Bone marrow (tissue), 2 donors: ENCODE results near the gene NUDT15.
"Not testable (repeated sequence)": the region's sequence is repeated elsewhere in the genome, so short reads cannot be mapped to it uniquely, and the experiment has no call there.

Experiments
- DNase-seq, 2 donors: peaks; one replicate each; lab custom pipeline; 2025; lab: John Stamatoyannopoulos, UW

The NUDT15 gene

DNA sequence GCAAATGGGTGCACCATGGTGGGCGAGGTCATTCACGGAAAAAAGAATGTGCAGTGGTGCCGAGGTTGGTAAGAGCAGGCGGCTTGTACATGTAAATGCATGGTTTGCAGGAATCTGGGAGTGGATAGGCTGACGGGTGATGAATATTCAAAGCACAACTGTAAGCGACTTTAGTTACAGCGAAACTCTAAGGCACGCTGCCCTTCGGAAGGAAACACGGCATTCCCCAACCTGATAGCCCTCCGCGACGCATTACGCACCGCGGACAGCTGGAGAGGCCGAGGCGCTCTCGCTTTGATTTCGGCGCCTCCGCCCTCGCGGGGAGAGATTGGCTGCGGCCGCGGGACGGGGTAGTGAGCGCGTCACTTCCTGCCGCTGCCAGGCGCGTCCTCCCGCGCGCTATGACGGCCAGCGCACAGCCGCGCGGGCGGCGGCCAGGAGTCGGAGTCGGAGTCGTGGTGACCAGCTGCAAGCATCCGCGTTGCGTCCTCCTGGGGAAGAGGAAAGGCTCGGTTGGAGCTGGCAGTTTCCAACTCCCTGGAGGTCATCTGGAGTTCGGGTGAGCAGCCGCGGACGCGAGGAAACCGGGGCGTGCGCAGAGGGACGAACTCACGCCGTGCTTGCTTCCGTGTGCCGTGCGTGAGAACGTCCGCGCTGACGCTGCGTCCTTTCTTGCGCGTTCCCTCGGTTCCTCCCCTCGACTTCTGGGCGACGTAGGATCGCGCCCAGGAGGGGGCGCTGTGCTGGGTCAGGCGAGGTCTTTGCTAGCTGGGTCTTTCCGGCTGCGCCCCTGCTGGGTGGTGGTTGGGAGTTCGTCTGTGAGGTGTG is at the start of gene NUDT15:
Gene NUDT15 (plus strand): TSS at position 381 of the 828 bp plus-strand sequence. CDS start 21 bp downstream, at position 402.
- peak; percentile 86 to 95 for DNase-seq

DNA sequence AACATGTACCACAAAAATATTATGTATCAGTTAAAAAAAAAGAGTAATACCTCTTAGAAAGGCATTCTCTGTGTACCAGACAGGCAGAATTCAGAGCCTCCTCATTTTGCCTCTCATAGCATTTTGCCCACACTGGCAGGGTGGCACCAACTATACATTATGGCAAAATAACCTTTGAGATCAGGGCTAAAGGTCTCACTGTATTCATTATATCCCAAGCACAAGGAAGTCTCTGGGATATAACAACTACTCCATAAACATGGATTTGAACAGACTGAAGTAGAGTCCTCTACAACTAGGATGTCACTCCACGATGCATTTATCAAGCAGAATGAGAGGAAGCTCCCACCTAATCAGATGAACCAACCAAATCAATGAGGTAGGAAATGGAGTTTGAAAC is 47.1 kb upstream of the NUDT15 start:
- no peak for DNase-seq

DNA sequence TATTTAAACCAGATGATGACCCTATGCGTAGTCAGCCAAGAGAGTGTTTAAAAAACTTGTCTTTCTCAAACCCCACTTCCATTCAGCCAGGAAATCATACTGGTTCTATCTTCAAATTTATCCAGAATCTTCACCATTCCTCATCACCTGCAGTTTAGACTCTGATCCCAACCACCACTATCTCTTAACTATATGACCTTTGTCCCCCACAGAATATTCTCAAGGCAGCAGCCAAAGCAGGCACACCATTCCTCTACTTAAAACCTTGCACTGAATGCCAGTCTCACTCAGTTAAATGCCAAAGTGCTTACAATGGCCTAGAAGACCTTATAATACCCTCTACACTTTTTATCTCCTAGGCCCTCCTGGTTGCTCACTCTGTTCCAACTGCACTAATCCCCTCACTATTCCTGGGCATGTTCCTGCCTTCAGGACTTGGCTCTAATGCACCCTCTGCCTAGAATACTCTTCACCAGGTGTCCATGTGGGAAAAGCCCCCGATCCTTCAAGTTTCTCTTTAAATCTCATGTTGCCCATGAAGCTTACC is 46.5 kb upstream of the NUDT15 start:
- DNase-seq: no peak

DNA sequence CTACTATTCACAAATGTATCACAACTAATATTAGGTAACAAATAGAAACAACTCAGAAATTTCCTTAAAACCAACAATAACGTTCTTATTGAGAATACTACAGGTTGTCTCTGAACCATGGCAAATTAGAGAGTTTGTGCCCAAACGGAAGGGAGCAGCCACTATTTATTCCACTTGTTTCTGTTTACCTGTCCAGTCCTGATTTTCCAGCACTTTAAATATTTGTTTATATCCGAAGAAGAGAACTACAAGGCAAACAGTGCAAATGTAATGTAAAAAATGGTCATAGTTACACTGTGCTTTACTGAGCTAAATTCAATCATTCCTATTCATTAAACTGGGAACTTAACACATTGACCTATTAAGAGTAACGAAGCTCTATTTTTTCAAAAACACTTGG is 45.7 kb upstream of the NUDT15 start:
- DNase-seq: no peak

DNA sequence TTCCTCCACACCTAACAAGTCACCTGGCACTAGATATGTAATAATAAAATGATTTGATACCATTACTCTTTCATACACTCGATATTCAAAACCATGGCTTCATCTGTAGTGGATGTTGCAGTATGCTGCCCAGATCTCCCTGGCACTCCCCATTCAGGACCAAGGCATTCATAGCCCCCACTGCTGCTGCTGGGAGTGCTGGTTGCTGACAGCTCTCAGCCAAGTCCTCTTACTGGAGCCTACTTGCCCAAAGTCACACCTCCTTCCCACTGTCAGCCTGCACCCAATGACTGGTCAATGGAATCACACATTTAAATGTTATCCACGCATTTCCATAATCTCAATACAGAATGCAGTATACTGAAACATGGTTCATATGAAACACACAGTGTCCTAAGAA is 40.1 kb upstream of the NUDT15 start:
- DNase-seq: no peak

DNA sequence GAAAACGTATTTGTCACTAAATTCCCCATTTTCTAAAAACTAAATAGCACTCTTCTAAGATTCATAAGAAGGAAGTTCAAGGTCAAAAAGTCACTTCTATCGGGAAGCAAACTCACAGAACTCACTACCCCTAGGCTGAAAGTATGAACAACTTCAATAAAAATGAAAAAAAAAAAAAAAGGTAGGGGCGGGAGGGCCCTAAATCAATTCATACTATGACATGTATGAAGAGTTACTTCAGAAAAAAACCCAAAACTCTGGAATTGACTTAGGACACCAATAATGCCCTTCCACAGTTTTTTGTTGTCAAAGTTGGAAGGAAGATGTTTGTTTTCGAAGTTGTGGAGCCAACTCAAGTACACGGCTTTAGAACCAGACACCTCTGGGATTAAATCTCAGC is 37.6 kb upstream of the NUDT15 start:
- no peak for DNase-seq

DNA sequence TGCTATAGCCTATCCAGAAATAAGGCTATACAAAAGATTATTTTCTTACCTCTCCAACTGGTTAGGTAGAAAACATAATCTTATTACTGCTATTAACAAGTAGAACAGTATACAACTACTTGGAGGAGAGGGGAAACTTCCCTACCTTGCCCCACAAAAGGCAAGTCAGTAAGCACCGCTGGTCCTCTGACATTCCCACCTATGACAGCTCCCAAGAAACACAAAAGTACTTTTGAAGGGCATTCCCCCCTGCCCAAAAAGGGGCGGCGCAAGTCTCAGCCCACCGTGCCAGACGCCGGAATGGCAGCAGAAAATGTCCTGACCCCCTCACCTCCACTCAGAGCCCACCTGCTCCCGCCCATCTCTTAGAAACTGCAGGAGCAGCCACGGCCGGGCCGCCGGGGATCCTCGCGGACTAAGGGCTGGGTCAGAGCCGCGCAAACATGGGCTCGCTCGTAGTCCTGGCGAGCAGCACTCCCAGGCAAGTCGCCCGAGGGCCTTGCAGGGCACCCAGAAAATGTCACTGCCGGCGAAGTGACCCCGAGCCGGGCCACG is 36.9 kb upstream of the NUDT15 start:
- DNase-seq: no peak

DNA sequence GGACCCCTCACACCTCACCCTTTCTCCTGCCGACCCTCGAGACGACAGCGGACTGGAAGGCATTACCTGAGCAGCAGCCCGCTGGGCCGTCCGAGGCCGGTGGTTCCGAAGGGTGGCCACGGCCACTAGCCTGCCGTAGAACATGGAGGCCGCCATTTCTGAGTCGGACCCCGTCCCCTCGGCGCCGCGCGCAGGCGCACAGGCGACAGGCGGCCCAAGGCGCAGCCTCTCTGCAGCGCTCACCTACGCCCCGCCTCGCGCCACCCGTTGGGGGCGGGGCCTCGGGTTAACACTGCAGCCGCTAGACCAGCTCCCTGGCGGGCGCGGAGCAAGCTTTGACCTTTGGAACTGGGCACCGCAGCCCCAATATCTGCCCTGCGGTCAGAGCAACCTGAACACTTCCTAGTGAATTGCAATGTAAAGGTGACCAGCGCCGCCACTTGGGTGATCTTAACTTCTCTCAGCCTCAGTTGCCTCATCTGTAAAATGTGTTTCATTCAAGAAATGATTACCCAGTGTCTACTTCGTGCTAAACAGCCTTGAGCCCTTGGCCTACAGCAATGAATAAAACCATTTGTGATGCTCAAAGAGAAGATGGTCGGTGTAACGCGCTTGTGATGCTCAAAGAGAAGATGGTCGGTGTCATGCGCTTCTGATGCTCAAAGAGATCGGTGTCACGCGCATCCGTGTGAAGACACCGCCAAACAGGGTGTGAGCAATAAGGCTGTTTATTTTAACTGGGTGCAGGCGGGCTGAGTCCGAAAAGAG is 36.2 kb upstream of the NUDT15 start, which contains the start of gene SUCLA2:
Gene SUCLA2 (minus strand): TSS at position 160 of the 768 bp plus-strand sequence. CDS start 4 bp downstream, at position 156.
- DNase-seq: peak; percentile 65 to 81

DNA sequence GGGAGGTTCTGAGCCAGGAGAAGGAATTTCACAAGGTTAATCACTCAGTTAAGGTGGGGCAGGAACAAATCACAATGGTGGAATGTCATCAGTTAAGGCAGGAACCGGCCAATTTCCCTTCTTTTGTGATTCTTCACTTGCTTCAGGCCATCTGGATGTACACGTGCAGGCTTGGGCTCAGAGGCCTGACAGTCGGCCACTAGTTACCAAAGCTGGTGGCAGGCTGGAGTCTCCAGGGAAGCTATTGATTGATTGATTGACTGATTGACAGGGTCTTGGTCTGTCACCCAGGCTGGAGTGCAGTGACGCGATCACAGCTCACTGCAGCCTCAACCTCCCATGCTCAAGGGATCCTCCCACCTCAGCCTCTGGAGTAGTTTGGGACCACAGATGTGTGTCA is 35.5 kb upstream of the NUDT15 start:
- DNase-seq: not testable (repeated sequence)

DNA sequence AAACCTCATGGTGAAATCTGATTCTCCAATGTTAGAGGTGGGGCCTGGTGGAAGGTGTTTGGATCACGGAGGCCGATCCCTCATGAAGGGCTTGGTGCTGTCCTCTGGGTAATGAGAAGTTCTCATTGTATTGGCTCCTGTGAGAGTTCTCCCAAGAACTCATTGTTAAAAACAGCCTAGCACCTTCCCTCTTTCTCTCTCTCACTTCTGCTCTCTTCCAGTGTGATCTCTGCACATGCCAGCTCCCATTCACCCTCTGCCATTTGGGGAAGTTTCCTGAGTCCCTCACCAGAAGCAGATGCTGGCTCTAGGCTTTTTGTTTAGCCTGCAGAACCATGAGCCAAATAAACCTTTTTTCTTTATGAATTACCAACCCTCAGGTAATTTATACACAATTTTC is 33.3 kb upstream of the NUDT15 start:
- no peak for DNase-seq

DNA sequence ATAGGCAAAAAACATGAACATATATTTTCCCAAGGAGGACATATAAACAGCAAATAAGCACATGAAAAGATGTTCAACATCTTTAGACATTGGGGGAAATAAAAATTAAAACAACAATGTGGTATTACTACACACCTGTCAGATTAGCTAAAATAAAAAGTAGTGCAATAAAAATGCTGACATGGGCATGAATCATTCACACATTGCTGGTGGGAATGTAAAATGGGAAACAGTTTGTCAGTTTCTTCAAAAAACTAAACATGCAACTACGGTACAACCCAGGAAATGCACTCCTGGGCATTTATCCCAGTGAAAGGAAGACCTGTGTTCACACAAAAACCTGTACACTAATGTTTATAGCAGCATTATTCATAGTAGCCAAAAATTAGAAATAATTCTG is 31.1 kb upstream of the NUDT15 start:
- no peak for DNase-seq

DNA sequence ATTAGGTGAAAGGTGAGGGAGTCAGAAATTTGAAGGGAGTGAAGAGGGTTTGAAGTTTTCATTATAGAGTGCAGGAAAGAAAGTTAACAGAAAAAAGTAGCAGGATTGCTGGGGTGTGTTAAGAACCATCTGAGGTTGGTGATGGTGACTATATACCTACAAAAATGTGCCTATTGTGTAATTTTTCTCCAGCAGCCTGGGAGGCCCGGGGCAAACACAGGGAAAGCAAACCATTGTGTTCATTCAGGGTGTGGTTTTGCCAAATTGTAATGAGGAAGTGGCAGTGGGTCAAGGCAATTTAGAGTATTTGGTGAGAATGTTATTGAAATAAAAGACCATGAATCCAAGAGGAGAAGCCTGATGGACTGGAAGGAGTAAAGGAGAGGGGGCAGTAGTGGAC is 28.2 kb upstream of the NUDT15 start:
- no peak for DNase-seq

DNA sequence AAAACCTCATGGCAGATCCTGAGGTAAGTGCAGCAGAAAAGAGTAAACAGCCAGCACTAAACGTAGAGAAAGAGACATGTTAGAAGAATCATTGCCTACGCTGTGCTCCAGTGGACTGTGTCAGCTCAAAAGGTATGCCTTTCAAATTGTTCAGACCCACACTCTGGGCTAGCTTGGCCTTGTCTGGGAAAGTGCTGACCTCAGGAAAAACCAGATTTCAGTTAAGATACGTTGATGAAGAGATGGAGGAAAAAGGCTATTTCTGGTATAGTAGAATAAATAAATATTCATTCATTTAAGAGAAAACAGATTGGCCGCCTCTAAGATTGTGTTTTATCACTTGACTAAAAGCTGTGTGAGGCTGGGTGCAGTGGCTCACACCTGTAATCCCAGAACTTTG is 26.8 kb upstream of the NUDT15 start:
- DNase-seq: no peak

DNA sequence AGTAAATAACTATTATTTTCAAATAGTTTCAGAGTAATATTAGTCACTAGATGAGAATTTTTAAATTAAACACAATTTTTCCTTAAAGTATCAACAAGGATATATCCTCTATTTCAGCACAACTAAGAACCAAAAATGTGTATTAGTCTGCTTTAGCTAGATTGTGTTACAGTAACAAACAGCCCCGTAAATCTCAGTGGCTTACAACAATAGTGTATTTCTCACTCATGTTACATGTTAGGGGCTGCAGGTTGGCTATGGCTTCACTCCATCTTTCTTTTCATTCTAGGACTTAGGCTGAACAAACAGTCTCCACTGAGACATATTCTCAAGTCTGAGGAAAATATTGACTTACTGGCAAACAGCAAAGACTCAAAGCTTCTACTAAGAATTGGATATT is 24.9 kb upstream of the NUDT15 start:
- DNase-seq: no peak

DNA sequence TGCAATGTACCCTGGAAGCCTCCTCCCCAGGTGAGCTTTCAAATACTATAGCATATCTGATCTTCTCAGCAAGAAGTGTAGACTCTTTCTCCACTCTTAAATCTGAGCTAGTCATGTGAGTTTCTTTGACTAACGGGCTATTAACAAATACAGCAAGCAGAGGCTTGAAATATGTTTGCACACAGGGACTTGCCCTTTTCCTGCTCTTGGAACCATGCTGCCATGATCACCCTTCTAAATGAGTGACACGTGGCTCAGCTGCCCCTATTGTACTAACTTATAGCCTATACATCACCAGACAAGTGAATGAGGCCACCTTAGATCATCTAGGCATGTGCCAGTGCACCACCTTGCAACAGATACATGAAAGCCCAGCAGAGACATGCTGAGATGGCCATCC is 23.2 kb upstream of the NUDT15 start:
- DNase-seq: no peak

DNA sequence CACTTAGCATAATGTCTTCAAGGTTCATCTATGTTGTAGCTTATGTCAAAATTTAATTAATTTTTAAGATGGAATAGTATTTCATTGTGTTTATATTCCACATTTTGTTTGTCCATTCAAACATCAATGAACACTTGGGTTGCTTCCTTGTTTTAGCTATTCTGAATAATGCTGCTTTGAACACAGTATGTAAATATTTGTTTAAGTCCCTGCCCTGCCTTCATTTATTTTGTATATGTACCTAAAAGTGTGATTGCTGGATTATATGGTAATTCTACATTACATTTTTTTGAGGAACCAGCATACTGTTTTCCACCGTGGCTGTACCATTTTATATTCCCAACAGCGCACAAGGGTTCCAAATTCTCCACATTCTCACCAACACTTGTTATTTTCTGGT is 18.9 kb upstream of the NUDT15 start:
- no peak for DNase-seq

DNA sequence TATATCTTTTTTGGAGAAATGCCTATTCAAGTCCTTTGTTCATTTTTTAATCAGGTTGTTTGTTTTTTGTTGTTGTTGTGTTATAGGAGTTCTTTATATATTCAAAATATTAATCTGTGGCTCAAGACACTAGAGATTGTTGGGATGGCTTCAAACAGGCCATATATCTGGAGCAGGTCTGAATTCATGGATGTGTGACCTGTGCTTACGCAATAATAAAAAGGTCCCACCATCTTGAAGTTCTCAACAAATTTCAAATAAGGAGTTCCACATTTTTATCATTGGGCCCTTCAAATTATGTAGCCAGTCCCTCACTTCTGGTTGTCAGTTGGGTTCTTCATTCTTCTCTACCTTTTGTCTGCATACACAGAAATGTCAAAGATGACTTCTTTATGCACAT is 17.7 kb upstream of the NUDT15 start:
- no peak for DNase-seq

DNA sequence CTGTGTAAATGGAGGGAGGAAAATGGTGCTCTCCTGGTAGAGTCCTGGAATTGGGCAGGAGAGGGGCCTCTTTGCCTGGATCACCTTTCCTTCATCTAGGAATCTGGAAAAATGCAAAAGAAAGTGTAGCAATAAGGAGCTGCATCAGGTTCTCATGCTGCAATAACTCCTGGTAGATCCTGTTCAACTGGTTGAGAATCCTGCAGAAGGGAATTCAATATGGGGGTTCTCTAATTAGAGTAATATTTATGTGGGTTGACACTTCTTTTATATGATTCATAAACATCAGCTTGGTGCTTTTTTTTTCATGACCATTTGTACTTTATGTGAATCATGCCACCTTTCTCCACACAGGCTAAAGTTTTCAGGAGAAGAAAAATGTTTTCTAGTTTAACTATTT is 9.5 kb upstream of the NUDT15 start:
- DNase-seq: no peak

DNA sequence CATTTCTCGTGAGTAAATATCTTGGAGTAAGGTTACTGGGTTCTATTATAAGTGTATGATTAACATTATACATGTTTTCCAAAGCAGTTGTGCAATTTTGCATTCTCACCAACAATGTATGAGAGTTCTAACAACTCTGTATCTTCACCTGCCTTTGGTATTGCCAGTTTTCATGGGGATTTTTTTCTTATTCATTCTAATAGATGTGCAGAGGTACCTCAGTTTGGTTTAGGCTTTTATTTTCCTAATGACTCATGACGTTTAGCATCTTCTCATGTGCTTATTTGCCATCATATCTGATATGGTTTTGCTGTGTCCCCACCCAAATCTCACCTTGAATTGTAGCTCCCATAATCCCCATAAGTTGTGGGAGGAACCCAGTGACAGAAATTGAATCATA is 7.7 kb upstream of the NUDT15 start:
- DNase-seq: no peak

DNA sequence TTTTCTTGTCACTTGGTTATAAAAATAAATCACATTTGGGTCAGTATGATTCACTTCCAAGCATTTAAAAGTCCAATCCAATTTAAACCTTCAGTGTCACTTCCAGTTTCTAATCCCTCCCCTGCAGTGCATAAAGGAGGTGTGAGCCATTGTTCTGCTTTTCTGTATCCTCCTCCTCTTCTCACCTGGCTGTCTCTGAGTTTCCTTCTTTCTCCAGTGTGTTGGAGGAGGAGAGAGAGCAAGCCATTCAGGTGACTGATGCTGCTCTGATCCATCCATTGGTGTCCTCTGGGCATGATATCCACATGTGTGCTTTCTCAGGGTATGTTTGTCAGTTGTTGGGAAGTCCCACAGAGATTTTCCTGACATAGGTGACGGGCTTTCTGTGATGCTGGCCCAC is 1.2 kb downstream of the NUDT15 start:
- no peak for DNase-seq

DNA sequence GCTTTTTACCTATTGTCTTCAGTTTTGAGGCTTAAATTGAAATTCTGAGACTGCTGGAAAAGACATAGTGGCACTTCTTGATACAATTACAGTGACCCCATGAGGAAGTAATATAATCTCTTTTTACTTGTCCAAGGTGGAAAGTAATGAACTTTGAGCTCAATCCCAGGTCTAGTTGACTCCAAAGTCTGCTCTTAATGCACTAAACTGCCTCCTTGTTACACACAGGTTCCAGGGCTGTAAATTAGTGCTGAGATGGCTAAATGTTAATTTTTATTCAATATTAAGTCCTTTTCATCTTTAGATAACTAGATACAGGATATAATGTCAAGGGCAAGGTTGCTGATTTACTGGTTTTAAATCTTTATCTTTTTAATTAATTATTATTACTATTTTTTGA is 2.5 kb downstream of the NUDT15 start:
- DNase-seq: no peak

DNA sequence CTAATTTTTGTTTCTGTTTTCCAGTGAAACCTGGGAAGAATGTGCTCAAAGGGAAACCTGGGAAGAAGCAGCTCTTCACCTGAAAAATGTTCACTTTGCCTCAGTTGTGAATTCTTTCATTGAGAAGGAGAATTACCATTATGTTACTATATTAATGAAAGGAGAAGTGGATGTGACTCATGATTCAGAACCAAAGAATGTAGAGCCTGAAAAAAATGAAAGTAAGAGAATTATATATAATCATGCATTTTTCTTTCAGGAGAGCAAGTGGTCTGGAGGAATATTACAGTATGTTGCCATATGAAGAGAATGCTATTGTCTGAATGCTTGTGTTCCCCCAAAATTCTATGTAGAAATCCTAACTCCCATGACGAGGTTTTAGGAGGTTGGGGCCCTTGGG is 3.4 kb downstream of the NUDT15 start:
- no peak for DNase-seq

DNA sequence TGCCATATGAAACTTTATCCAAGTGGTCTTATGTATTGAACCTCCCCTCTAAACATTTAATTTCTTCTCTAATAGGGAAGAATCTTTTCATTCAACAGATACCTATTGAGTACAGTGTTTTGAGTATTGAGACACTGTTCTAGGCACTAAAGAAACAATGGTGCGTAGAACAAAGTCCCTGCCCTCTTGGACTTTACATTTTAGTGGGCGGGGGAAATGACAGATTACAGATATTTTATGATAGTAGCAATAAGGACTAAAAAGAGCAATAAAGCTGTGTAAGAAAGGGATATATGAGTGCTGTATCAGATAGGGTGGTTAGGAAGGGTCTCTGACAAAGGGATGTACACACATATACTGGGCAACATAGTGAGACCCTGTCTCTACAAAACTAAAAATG is 5.4 kb downstream of the NUDT15 start:
- DNase-seq: no peak
